ENCODE data around the gene MYO1B.

DNA sequence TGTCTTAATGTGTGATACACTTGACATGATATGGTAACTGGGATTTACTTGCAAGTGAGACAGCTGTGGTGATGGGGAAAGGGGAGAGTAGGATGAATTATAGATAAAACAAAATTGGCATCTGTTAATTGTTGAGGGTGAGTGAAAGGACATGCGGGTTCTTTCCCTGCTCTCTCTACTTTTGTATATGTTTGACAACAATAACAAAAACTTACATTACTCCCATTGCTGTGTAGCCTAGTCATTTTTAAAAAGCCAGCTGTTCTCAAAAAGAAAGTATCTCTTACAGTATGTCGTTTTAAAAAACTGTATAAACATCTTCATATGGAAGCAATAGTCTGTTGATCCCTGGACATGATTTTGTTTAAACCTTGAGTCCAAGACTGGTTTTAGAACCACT, 117.6 kb downstream of the MYO1B start:
- no peak for TF ChIP-seq CTCF (conservative IDR thresholded peaks at IDR 0.05; ENCODE audit: low read depth in 2 of 2)
- no peak for TF ChIP-seq EZH2 (IDR thresholded peaks at IDR 0.05; ENCODE audit: low read depth, unreplicated experiment)
- no peak for TF ChIP-seq CREB1 (CRISPR knock-in tag; IDR thresholded peaks at IDR 0.05; ENCODE audit: low read depth)
- TF ChIP-seq POLR2AphosphoS5 (IDR thresholded peaks at IDR 0.05; ENCODE audit: low read depth) = no peak
- TF ChIP-seq REST (IDR thresholded peaks at IDR 0.05; ENCODE audit: unreplicated experiment) = no peak
- TF ChIP-seq ZNF331 (CRISPR knock-in tag; IDR thresholded peaks at IDR 0.05; ENCODE audit: low read depth) = no peak
- no peak for TF ChIP-seq EZH2phosphoT487 (IDR thresholded peaks at IDR 0.05; ENCODE audit: unreplicated experiment)
